HEK293 (cell line): ENCODE data around the gene FALEC.
A peak's percentile ranks its signal among the peaks of the same experiment; 100 is the strongest.
"Not testable (repeated sequence)": the region's sequence is repeated elsewhere in the genome, so short reads cannot be mapped to it uniquely, and the experiment has no call there.

Experiments
- CTCF ChIA-PET: fragments of 350-600 bp; formaldehyde crosslinking; extraction: SDS; loops from one replicate; lab custom pipeline; 2021; ENCODE audit warnings: antibody characterized with exemption; lab: Yijun Ruan, JAX
- POLR2A ChIA-PET: fragments of 300-600 bp; formaldehyde crosslinking; extraction: SDS; loops from one replicate; lab custom pipeline; 2020; ENCODE audit warnings: antibody characterized with exemption, inconsistent platforms; lab: Yijun Ruan, JAX
- H3K27ac ChIP-seq: fragments of 200-500 bp; sonication (Bioruptor generic); 2 replicates; pipeline ENCODE4 v1.5.1; 2014; ENCODE audit warnings: low read depth, low read length, control low read depth, inconsistent platforms; ENCODE audit errors: extremely low read depth
- H3K36me3 ChIP-seq, 2 experiments: fragments of 200-500 bp in 1 of 2; sonication (Bioruptor generic) in 1 of 2; 1 replicate in 1 of 2; 2 replicates in 1 of 2; pipeline ENCODE4 v1.5.1; 2014 to 2017; ENCODE audit warnings: inconsistent platforms in 2 of 2, low read length in 2 of 2; ENCODE audit not compliant: control insufficient read depth in 2 of 2, insufficient read depth in 1 of 2
- H3K4me1 ChIP-seq: fragments of 200-500 bp; sonication (Bioruptor generic); 2 replicates; pipeline ENCODE4 v1.5.1; 2014; ENCODE audit warnings: mild to moderate bottlenecking, low read length, inconsistent platforms; ENCODE audit not compliant: control insufficient read depth, insufficient read depth
- H3K4me3 ChIP-seq: 2 replicates; pipeline ENCODE4 v1.5.1; 2011; ENCODE audit warnings: low read depth, mild to moderate bottlenecking, control low read depth, low read length, moderate library complexity
- H3K9me3 ChIP-seq: fragments of 200-500 bp; sonication (Bioruptor generic); 2 replicates; pipeline ENCODE4 v1.5.1; 2014; ENCODE audit warnings: low read depth, low read length, inconsistent platforms; ENCODE audit not compliant: control insufficient read depth, insufficient read depth
- GLI4 ChIP-seq: fragments of 450-650 bp; formaldehyde crosslinking; IDR thresholded peaks from 2 replicates; pipeline ENCODE4 v1.5.1; 2016; ENCODE audit warnings: missing biosample characterization, missing genetic modification characterization
- MYNN ChIP-seq: fragments of 450-650 bp; formaldehyde crosslinking; IDR thresholded peaks from 2 replicates; pipeline ENCODE4 v1.5.1; 2016; ENCODE audit warnings: missing biosample characterization, missing genetic modification characterization, borderline replicate concordance
- PRDM6 ChIP-seq: fragments of 450-650 bp; formaldehyde crosslinking; IDR thresholded peaks from 2 replicates; pipeline ENCODE4 v1.5.1; 2017; ENCODE audit warnings: missing biosample characterization, missing genetic modification characterization
- ZBTB7A ChIP-seq: fragments of 450-650 bp; formaldehyde crosslinking; IDR thresholded peaks from 2 replicates; pipeline ENCODE4 v1.5.1; 2016; ENCODE audit warnings: low read depth, missing biosample characterization, missing genetic modification characterization
- ZFP41 ChIP-seq: fragments of 450-650 bp; formaldehyde crosslinking; IDR thresholded peaks from 2 replicates; pipeline ENCODE4 v1.5.1; 2016; ENCODE audit warnings: missing biosample characterization, missing genetic modification characterization, borderline replicate concordance
- ZNF121 ChIP-seq: fragments of 450-650 bp; formaldehyde crosslinking; IDR thresholded peaks from 2 replicates; pipeline ENCODE4 v1.5.1; 2016; ENCODE audit warnings: missing biosample characterization, missing genetic modification characterization
- ZNF449 ChIP-seq: fragments of 450-650 bp; formaldehyde crosslinking; IDR thresholded peaks from 2 replicates; pipeline ENCODE4 v1.5.1; 2017; ENCODE audit warnings: missing biosample characterization, mild to moderate bottlenecking, missing genetic modification characterization, moderate library complexity
- ZNF777 ChIP-seq: fragments of 450-650 bp; formaldehyde crosslinking; IDR thresholded peaks from 2 replicates; pipeline ENCODE4 v1.5.1; 2017; ENCODE audit warnings: missing biosample characterization, missing genetic modification characterization, borderline replicate concordance
- ZSCAN23 ChIP-seq: fragments of 450-650 bp; formaldehyde crosslinking; IDR thresholded peaks from 2 replicates; pipeline ENCODE4 v1.5.1; 2016; ENCODE audit warnings: missing biosample characterization, missing genetic modification characterization

Gene FALEC

GRCh38 chr1:150565240-150565991 is 49.9 kb downstream of the FALEC start:
- CTCF ChIA-PET: interaction anchor here (0.6 to 3.4 kb wide), 5 partner anchors 12 to 357 kb away, joined by 3 to 25 read pairs (median 5); partner anchors contain the start of gene MCL1
- H3K4me1 ChIP-seq: peaks cover 36% of the 10 kb centered on the region
- POLR2A ChIA-PET: interaction anchor here (0.6 to 8.8 kb wide), 3 partner anchors 8 to 318 kb away, joined by 3 to 272 read pairs (median 5); partner anchors contain the start of gene MCL1
- not testable (repeated sequence) for H3K27ac ChIP-seq, H3K36me3 ChIP-seq, H3K4me3 ChIP-seq, H3K9me3 ChIP-seq
- TF ChIP-seq ZNF121 (tag by site-specific recombination): peak; percentile 72

GRCh38 chr1:150566589-150567340 is 51.2 kb downstream of the FALEC start:
- CTCF ChIA-PET: no interaction called here
- no peak overlapping the region for H3K27ac ChIP-seq
- H3K4me1 ChIP-seq: peaks cover 36% of the 10 kb centered on the region
- no peaks in the 10 kb centered on the region for H3K9me3 ChIP-seq
- POLR2A ChIA-PET: interaction anchor here (4.9 to 8.8 kb wide), 2 partner anchors 7 to 12 kb away, joined by 93 to 272 read pairs; partner anchors contain the start of gene MCL1
- TF ChIP-seq ZFP41: no peak
- TF ChIP-seq MYNN: no peak
- TF ChIP-seq ZSCAN23 (tag by site-specific recombination): no peak
- no peak for TF ChIP-seq ZNF777 (tag by site-specific recombination)
- H3K36me3 ChIP-seq: no peaks in the 10 kb centered on the region; a peak in 1 of 3 replicates
- no peak overlapping the region for H3K4me3 ChIP-seq

- peak overlapping the region; percentile 38; the same call in 1 of the 2 replicates for H3K27ac ChIP-seq
- no peaks in the 10 kb centered on the region for H3K9me3 ChIP-seq
- ChIA-PET CTCF (interaction anchor here (0.6 to 14.0 kb wide), 4 partner anchors 8 to 119 kb away, joined by 4 to 135 read pairs (median 8); partner anchors contain the start of gene FALEC), POLR2A (interaction anchor here (0.9 to 13.5 kb wide), 8 partner anchors 5 to 62 kb away, joined by 3 to 272 read pairs (median 8); partner anchors contain the start of genes ENSA, FALEC and MCL1)
- H3K4me1 ChIP-seq: peaks cover 34% of the 10 kb centered on the region
- H3K36me3 ChIP-seq: peaks cover 0 to under 1% of the 10 kb centered on the region in 2 experiments; a peak in 2 of 3 replicates
- 0 out of 2 replicates have a peak, but pooled peaks have one; percentile 12 for TF ChIP-seq PRDM6 (tag by site-specific recombination)
- no peak for TF ChIP-seq GLI4
- TF ChIP-seq ZBTB7A (tag by site-specific recombination): no peak
- no peak for TF ChIP-seq ZNF449
- H3K4me3 ChIP-seq: no peak overlapping the region
Measured at GRCh38 chr1:150567341-150567716, 51.8 kb downstream of the FALEC start.
